HG03045 (cell line): ENCODE results near the gene FAM83C.

Source experiments
- ATAC-seq: cut with Tn5 transposase; IDR thresholded peaks from one replicate; pipeline ENCODE4 v1.9.1; 2021; ENCODE audit warnings: mild to moderate bottlenecking, moderate library complexity; ENCODE audit not compliant: unreplicated experiment

Gene FAM83C

GRCh38 chr20:35291654-35292503 lies at the start of gene FAM83C:
Gene FAM83C, minus strand, starts transcription at chr20:35292425. Its CDS starts 121 bp downstream, at chr20:35292304.
- no peak for ATAC-seq

- no peak for ATAC-seq
Observed at GRCh38 chr20:35341366-35342028, 49.3 kb upstream of the FAM83C start.

- ATAC-seq, result no peak
Observed at GRCh38 chr20:35340436-35340835, 48.2 kb upstream of the FAM83C start.

- ATAC-seq, result no peak
Observed at GRCh38 chr20:35339636-35340035, 47.4 kb upstream of the FAM83C start.

GRCh38 chr20:35339007-35339406 lies 46.8 kb upstream of the FAM83C start:
- ATAC-seq, result no peak

- no peak for ATAC-seq
Observed at GRCh38 chr20:35334311-35335101, 42.3 kb upstream of the FAM83C start.

GRCh38 chr20:35333606-35334005 lies 41.4 kb upstream of the FAM83C start:
- ATAC-seq, result no peak

- ATAC-seq, result no peak
Observed at GRCh38 chr20:35332540-35333200, 40.4 kb upstream of the FAM83C start.

- ATAC-seq, result no peak
Observed at GRCh38 chr20:35329435-35330139, 37.4 kb upstream of the FAM83C start.

GRCh38 chr20:35328689-35329088 lies 36.5 kb upstream of the FAM83C start:
- no peak for ATAC-seq

- no peak for ATAC-seq
Observed at GRCh38 chr20:35328095-35328685, 36.0 kb upstream of the FAM83C start.

- no peak for ATAC-seq
Observed at GRCh38 chr20:35327074-35327976, 35.1 kb upstream of the FAM83C start.

- ATAC-seq, result no peak
Observed at GRCh38 chr20:35326740-35327073, 34.5 kb upstream of the FAM83C start.

- ATAC-seq, result no peak
Observed at GRCh38 chr20:35326021-35326739, 34.0 kb upstream of the FAM83C start.

- no peak for ATAC-seq
Observed at GRCh38 chr20:35325401-35325800, 33.2 kb upstream of the FAM83C start.

GRCh38 chr20:35320396-35321126 lies 28.3 kb upstream of the FAM83C start:
- ATAC-seq, result no peak

GRCh38 chr20:35319871-35320197 lies 27.6 kb upstream of the FAM83C start:
- ATAC-seq, result no peak
